HuH-7.5 (cell line): ENCODE data around the gene SLCO3A1.

Source experiments
- DNase-seq: peaks from one replicate; pipeline ENCODE4 v3.0.0; 2011; ENCODE audit warnings: low spot score

SLCO3A1 gene

DNA sequence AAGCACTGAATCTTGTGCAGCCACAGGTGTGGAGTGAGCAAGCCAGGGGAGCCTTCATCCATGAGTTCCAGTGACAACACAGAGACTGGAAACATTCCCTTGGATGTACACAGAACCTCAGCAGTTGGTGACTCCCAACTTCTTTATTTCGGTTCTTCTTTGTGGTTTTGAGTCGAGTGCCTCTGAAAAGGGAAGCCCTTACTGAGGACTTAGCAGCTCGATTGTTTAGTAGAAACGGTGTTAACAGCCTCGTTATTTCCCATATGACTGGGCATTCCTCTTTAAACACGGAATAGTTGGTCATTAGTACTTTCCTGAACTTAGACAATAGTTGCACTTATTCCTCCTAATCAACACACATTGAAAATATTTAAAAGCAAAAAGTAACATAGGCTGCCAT is 7.7 kb downstream of the SLCO3A1 start:
- DNase-seq = no peak

DNA sequence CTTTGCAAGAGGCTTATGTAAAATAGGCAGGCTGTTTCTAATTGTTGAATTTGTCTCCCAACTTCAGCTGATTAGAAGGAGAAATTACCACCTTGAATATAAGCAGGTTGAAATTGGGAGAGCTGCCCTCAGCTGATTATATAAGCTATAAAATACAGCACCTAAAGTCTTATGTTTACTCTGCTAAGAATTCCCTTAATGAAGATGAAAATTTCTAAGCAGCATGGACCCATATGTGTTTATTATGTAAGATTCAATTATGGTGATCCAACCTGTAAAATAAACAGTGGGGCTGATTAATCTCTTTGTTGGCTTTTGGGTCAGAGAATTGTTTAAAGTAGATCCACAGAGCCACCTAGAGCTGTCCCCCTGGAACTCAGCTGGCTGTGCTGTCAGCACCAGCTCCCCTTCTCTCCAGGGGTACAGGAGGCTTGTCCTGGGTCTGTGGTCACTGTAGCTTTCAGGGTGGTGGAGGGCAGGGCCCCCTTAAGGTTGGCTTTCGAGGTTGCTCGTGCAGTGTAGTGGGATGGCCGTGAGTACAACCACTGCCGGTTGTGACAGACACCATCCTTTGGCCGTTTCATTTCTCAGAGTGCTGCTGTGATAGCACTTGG is 9.5 kb downstream of the SLCO3A1 start:
- DNase-seq = no peak

DNA sequence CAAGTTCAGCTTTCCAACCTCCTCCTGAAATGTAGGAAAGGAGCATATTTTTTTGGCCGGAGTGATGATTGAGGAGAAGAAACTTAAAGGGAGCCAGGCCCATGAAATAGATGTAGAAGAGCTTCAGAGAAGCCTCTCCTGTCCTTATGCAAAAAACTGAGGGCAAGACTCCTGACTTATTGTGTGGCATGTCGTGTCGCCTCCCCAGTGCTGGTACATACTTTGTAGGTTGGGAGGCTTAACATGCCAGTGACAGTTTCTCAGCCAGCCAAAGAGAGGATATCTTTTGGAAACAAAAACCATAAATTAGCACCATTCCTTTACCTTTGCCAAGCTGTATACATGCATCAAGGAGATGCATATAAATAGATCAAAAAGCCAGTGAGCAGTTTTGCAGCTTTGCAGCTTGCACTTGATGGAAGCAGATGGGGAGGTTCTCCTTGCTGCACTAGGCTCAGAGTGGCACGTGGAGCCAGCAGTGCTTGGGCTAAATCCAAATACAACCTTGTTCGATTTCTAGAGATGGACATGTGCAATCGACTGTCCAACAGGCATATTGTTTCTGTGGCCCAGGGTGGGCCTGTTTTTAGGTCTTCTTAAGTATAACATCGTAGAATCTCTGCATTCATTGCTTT is 10.2 kb downstream of the SLCO3A1 start:
- no peak for DNase-seq

DNA sequence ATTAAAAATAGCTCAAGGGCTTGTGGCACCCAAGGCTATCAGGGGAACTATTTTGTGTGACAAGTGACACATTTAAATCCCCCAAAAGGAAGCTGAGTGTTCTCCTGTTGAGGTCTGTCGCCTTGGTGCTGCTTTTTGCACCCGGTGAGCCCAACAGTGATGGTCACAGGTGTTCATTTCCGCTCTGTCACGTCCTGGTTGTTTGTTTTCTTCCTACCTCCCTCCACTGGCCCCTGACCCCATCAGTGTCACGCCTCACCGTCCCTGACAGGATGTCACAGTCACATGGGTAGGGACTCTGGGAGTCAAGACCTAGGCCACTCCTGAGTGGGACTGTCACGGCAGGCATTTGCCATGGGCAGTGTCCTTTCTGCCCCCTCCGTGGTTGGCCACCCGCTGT is 11.2 kb downstream of the SLCO3A1 start:
- DNase-seq = no peak

DNA sequence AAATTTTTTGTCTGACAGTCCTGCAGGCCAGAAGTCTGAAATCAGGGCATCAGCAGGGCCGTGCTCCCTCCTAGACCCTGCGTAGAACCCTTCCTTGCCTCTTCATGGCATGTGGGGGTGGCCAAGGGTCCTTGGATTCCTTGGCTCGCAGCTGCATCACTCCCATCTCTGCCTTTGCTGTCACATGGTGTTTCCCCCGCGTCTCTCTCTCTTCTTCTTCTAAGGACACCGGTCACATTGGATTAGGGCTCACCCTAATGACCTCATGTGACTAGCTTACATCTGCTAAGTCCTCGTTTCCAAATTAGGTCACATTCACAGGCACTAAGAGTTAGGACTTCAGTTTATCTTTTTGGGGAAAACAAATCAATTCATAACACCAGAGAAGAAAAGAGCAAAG is 12.0 kb downstream of the SLCO3A1 start:
- DNase-seq = no peak

DNA sequence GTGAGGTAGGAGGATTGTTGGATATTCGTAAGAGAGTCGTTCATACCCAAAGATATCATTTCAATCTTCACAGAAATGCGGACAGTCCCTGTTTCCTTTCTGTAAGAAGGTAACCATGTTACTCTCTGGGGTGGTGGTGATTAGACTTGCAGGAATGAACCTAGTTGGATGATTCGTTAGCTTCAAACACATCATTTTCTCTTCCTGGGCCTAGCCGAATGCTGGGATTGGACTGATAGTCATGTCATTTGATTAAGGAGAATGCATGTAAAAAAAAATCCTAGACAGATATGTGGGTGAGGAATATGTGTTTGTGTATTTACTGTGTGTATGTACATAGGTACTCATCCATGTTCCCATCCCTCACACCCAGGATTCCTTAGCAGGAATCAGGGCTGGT is 12.4 kb downstream of the SLCO3A1 start:
- DNase-seq = no peak

DNA sequence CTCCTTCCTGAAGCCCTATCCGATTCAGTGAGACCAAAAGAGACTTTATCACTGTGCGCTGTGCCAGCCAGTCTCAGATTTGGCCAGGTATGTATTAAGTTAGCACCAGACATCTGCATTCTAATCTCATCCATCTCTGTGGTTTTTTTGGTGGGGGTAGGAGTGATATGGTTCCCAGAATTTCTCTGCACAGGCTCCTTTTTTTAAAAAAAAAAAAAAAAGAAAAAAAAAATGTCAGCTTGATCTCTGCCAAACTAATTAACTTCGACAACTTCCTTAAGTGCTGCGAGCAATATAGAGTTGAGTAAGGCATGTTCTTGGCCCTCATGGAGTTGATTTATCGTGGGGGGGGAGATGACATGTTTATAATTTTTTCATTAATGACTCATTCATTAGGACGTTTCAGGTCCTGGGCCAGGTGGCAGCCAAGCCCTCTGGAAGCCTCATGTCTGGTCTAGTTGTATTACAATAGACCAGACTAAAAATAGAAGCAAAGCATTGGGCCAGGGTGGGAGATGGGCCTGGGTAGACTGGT is 12.9 kb downstream of the SLCO3A1 start:
- DNase-seq = no peak

DNA sequence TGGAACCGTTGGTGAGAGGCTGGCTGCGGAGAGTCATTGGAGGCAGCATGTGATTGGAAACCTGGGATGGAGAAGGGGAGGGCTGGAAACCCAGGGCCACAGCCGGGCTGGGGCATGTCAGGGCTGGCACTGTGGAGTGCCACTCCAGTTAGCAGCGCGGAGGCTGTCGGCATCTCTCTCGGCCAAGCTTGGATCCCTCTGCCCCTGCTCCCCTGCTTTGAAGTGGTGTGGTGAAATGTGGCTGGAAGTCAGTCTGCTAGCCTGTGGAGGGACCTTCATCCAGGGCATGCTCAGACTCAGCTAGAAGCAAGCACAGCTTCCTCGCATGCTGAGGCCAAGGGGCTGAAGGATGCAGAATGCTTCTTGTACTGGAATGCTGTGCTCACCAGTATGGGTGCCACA is 13.5 kb downstream of the SLCO3A1 start:
- DNase-seq = no peak

DNA sequence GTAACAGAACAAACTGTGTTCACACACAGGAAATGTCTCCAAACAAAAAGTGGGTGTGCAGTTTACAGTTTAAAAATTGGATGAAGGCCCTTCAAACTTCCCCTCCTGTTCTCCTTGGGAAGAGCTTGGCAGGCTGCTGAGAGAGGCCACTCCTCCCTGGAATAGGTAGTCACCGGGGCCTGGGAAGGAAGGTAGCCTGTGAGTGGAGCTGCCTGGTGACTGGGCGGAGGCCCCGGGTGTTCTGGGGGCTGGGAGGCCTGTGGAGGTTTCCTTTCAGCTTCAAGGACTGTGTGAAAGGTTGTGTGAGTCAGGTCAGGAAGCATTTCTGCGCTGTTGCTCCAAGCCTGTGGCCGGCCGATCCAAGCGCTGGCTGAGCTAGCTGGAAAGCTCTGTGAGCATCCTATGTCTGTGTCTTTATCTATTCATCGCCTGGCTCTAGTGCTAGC is 14.1 kb downstream of the SLCO3A1 start:
- DNase-seq = no peak

DNA sequence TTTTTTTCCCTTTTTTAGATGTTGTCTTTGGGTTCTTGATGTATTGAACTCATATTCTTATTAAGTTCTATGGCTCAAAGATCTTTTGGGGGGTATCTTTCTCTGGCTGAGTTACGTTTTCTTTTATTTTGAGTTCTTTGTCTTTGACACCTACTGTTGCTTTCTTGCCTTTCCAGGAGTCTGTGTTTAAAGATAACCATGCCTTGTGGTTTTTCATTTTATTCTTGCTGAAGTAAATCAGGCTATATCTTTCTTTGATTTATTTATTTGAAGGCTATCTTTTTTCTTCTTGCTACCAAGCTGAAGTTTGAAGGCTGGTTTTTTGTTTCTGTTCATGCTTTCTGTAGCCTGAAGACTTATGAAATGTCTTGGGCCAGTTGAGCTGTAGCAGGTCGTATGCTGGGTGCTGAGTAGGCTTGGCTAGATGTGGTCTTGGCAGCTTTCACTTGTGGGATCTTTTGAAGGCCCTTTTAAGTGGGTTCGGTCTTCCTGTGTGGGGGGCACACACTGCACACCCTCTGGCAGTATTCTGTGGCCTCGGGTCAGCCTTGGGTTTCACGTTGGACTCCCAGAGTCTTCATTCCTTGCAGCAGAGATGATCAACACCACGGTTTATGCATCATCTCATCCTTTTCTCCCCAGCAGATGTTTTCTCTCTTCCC is 17.5 kb downstream of the SLCO3A1 start:
- DNase-seq = no peak

DNA sequence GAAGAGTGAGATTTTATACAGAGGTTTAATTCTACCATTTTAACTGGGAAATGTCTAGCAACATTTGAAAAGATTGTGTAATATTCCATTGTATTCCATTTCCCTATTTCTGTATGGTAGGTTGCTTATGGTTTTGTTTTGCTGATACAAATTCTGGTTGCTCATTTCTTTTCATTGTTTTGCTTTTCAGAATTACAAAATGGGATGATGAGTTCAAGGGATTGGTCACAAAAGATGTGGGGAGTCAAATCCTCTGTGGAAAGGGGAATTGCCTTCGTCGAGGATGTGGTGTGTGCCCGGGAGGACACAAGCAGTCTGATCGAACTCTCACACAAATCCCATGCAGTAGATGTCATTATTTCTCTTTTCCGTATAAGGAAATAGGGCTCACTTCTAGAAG is 18.3 kb downstream of the SLCO3A1 start:
- DNase-seq = no peak

DNA sequence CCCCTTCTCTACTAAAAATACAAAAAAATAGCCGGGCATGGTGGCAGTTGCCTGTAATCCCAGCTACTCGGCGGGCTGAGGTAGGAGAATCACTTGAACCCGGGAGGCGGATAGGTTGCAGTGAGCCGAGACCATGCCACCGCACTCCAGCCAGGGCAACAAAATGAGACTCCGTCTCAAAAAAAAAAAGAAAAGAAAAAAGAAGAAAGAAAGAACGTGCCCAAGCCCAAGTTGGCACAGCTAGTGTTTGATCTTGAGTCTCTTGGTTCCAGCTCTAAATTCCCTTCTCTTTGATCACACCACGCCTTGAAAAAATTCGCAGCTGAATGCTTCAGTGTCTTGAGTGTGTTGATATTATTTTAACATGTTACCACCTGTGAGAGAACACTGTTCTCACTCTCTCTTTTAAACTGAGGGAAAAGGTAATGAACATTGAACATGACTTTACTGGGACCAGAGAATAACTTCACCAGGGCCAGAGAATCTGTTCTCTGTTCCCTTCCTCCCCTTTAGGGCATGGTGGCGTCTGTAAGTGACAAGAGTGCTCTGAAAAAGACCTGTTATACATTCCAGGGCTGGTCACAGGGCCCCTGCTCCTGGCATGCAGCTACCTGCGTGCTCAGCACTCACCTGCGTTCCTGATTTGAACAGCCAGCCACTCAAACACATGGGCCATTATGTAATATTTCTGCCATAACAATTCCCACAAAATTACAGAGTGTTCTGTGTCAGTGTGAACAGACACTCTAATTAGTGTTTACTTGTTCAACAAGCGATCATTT is 19.0 kb downstream of the SLCO3A1 start:
- no peak for DNase-seq

DNA sequence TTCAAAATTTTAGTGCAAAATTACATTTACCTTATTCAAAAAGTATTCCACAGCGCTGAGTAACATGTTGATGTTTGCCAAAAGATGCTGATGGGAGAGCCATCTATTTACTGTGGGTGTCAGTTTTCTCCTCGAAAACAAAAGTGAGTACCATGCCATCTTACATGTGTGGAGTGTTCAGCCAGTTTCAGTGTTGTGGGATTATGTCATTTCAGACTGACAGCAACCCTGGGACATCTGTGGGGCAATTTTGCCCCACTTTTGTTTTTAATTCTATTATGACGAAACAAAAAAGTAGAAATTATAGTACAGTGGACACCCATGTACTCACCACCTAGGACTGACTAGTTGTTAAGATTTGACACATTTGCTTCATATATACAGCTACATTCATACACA is 19.6 kb downstream of the SLCO3A1 start:
- no peak for DNase-seq

DNA sequence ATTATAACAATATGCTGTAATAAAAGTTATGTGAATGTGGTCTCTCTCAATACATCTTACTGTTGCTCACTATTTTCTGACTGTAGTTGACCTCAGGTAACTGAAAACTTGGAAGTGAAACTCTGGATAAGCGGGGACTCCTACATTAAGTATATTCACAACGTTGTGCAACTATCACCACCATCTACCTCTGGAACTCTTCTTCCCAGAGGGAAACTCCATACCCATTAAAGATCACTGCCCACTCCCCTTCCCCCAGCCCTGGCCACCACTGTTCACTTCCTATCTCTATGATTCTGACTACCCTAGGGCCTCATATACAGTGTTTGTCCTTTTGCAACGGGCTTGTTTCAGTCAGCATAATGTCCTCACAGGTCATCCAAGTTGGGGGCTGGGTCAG is 20.7 kb downstream of the SLCO3A1 start:
- DNase-seq = no peak

DNA sequence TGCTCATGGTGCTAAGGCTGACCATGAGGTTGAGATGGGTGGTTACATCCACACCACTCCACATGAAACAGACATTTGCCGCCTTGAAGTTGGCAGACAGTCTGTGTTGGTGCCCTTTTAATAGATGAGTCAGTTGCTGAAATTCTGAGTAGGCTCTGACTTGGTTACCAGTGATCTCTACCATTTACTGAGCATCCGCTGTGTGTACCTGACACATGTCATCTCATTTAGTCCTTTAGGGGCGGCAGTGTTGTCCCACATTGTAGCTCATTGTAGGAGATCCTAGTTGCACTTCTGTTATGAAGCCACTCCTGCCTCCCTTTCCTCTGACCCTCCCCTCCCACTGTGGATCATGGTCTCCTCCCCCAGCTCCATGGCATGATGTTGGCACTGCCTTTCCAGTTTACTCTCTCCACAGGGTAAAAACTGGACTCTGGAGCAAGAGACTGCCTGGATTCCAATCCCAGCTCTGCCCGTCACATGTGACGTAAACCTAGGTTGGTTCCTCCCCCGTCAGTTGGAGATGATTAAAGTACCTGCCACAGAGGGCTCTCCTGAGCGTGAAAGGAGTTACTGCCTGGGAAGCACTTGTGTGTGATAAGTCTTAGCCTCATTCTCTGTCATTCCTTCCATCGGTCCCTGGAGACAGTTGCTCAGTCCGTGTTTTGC is 21.6 kb downstream of the SLCO3A1 start:
- DNase-seq = no peak

DNA sequence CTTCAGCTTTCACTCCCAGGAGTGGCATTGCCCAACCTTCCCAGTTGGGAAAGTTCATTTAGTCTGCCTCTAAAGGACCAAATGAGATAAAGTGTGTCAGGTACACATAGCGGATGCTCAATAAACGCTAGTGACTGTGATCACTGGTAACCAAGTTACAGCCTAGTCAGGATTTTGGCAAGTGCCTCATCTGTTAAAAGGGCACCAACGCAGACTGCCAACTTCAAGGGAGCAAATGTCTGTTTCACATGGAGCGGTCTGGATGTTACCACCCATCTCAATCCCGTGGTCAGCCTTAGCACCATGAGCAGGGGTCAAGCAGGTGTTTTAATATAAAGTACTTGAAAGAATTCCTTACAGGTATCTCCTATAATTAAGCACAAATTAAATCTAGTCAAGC is 22.7 kb downstream of the SLCO3A1 start:
- DNase-seq = no peak

DNA sequence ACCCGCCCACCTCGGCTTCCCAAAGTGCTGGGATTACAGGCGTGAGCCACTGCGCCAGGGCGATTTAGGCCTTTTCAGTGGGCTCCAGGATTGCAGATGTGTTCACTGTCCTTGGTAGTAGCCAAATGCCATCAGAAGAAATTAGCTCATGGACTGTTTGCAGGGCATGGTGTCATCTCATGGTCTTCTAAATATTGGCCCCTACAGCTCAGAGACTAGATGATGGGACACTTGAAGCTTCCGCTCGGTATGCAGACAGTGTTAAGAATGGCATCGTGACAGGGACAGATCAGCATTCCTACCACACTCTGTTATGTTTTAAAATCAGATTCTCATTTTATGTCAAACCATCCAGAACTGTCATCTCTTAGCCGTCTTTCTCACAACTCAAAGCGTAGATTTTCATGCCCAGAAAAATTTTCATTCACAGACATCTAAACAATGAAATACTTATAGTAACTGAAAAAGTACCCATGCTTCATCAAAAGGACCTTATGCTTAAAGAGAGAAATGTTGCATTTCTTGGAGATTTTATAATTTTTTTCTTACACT is 24.9 kb downstream of the SLCO3A1 start:
- no peak for DNase-seq

DNA sequence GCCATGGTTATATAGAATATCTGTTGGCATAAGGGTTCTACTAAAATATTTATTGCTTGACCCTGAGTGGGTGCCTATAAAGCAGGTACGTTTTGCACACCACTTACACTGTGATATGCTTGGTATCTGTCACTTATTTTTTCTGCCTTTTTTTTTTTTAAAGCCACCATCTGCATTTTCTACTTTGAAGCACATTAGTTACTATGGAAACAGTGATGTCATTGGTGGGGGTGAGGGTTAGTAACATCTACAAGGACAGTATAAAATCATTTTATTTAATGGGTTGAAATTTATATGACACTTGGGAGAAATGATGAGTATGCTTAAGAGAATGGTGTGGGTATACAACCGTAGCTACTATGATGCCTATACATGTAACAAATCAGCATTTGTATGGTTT is 25.6 kb downstream of the SLCO3A1 start:
- DNase-seq = no peak

DNA sequence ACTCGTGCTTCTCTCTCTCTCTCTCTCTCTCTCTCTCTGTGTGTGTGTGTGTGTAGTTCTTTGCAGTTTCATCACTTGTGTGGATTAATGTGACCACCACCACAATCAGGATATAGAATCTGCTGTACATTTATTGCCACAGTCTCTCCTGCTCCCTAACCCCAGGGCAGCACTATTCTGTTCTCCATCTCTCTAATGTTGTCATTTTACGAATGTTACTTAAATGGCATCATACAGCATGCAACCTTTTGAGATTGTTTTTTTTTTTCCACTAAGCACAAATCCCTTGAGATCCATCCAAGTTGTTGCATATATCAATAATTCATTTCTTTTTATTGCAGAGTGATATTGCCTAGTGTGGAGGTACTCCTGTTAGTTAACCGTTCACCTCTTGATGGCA is 26.9 kb downstream of the SLCO3A1 start:
- DNase-seq = no peak

DNA sequence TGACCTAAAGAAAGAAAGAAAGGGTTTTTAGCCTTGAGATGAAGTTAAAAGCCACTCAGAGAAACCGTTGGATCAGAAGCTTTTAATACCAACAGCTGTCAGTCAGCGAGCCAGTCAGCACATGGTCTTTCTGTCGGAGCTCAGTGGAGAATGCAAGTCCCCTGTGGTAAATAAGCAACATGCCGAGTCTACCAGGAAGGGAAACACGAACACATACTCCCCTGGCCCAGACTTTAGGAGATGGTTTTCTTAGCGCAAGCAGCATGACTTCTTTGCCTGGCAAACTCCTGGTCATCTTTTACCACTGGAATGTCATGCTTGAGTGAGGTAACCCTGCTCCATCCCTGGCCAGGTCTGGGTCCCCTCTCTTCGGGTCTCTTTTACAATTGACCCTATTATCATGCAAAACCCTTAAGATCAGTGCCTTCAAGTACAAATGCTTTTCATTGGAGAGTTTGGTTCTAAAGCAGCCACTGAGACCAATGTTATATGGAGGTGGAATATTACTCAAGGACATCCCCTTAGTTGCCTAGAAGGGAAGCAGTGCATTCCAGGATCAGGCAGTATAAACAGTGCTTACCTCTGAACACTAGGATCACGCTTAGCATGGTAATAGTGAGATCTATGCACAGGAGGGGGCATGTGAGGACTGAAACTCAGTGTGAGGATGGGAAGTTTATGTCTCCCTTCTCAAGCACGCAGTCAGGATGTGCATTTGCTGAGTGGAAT is 28.2 kb downstream of the SLCO3A1 start:
- DNase-seq = no peak
